ENCODE data around the gene OR1N2.
"Not testable (repeated sequence)": the region's sequence is repeated elsewhere in the genome, so short reads cannot be mapped to it uniquely, and the experiment has no call there.

Gene OR1N2, protein sequence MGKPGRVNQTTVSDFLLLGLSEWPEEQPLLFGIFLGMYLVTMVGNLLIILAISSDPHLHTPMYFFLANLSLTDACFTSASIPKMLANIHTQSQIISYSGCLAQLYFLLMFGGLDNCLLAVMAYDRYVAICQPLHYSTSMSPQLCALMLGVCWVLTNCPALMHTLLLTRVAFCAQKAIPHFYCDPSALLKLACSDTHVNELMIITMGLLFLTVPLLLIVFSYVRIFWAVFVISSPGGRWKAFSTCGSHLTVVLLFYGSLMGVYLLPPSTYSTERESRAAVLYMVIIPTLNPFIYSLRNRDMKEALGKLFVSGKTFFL

DNA sequence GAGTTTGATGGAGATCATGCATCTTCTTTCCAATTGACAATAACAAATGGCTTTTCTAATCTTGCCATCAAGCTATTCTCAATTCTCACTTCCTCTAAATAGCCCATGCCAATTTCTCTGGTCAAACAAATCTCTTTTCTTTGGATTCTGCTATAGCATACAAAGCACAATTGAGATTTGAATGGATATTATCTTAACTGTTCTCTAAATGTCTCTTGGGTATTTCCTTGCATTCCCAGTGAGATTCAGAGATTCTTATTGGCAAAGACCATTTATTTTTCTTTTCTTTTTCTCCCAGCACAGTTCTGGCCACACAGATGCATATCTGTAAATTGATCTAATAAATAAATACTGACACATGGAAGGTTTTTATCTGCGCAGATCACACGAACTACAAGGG is at the start of gene OR1N2:
TSS of gene OR1N2 (plus strand) at position 301 of the 400 bp plus-strand sequence. CDS start 100 bp downstream, outside the sequence.
- DNase-seq = no peak

DNA sequence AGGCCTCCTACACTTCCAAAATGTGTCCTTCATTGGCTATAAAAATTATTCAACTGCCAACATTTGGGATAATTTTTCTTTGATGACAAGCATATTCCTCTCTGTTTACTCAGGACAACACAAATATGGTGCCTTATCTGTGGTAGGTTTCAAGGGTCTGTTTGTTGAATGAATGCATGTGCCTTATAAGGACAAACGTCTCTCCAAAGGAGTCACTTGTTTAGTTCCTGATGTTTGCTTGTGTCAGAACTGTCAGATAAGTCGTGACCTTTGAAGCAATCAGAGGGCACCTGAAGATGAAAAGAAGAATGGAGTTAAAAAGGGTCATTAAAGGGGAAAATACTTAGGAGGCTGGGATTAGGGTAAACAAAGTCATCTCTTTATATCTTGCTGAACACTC is 45.9 kb upstream of the OR1N2 start:
- DNase-seq = no peak

DNA sequence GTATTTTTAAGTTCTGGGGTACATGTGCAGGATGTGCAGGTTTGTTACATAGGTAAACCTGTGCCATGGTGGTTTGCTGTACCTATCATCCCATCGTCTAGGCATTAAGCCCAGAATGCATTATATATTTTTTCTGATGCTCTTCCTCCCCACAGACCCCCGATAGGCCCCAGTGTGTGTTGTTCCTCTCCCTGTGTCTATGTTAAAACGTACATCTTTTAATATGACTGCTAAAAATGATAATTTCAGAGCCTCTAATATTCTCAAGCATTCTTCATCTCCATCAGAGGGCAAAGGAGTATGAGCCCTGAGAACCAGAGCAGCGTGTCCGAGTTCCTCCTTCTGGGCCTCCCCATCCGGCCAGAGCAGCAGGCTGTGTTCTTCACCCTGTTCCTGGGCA is 42.4 kb upstream of the OR1N2 start, which contains the start of gene OR1J2:
TSS of gene OR1J2 (plus strand) at position 301 of the 400 bp plus-strand sequence. CDS start at position 301, 0 bp downstream.
- no peak for DNase-seq

DNA sequence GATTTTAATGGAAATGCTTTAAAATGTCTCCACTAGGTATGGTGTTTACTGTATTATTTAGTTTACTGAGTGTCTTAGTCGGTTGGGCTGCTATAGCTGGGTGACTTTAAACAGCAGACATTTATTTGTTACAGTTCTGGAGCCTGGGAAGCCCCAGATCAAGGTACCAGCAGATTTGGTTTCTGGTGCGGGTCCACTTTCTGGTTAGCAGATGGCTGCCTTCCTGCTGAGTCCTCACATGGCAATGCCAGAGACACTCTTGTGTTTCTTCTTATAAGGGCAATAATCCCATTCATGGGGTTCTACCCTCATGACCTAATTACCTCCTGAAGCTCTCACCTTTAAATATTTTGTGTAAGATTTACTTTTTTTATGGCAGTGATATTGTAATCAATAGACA is 34.7 kb upstream of the OR1N2 start:
- DNase-seq = no peak

DNA sequence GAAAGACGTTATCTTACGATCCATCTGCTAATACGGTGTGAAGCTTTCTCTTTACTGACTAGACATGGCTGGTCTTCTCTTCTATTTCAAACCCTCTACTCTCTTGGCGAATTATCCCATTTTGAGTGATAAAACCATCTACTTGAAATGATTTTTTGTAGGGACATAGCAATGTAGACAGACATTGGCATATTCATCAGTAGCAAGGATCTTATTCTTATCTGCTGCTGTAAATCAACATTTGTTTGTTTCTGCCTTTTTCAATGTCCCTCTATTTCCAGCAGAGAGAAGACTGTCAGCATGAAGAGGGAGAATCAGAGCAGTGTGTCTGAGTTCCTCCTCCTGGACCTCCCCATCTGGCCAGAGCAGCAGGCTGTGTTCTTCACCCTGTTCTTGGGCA is 34.1 kb upstream of the OR1N2 start, which contains the start of gene OR1J4:
TSS of gene OR1J4 (plus strand) at position 301 of the 400 bp plus-strand sequence. CDS start at position 301, 0 bp downstream.
- DNase-seq = no peak

DNA sequence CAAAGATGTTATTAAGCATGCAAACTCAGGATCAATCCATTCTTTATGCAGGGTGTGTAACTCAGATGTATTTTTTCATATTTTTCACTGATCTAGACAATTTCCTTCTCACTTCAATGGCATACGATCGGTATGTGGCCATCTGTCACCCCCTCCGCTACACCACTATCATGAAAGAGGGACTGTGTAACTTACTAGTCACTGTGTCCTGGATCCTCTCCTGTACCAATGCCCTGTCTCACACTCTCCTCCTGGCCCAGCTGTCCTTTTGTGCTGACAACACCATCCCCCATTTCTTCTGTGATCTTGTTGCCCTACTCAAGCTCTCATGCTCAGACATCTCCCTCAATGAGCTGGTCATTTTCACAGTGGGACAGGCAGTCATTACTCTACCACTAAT is 33.5 kb upstream of the OR1N2 start:
- DNase-seq = no peak

DNA sequence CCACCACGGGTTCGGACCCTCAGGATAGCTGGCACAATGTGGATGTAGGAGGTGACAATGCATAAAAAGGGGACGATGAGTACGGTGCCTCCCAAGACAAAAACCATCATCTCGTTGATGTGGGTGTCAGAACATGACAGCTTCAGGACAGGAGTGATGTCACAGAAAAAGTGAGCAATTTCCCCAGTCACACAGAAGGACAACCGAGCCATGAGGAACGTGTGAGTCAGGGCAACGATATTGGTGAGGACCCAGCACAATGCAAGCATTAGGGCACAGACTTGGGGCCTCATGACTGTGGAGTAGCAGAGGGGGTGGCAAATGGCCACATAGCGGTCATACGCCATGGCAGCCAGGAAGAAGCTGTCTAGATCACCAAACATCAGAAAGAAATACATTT is 26.3 kb upstream of the OR1N2 start:
- no peak for DNase-seq

DNA sequence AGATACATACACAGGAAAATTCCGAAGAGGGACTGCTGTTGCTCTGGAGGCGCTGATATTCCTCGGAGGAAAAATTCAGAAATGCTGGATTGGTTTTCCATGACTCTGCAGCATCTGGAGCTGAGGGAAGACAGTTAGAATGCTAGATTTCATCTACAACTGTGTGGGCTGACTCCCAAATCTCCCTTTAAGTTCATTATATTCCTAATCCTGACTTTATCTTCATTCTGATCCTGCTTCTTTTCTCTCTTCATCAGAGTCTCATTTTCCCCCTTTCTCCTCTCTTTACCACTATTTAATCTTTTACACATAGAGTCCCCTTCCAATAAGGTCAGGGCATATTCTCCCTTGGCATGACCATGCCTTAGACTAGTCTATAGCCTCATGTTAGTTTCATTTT is 25.7 kb upstream of the OR1N2 start, which contains the start of gene OR1N1:
TSS of gene OR1N1 (minus strand) at position 101 of the 400 bp plus-strand sequence. CDS start at position 101, 0 bp downstream.
- DNase-seq = no peak

DNA sequence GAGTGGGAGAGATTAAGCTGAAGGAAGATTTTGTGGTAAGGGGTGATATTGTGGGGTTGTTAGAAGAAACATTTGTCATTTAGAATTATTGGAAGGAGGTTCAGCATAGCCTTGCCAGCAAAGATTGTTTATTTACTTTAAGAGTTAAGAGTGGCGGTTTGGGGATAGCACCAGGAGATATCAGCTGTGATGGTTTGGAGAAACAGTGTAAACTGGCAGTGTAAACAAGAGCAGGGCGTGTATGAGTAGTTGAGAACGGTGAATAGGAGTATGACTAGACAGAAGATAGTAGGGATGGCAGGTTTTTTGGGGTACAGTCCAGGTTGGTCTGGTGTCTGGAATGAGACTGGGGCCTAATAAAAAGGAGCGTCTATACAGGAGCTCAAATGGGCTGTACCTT is 21.8 kb upstream of the OR1N2 start:
- not testable (repeated sequence) for DNase-seq

DNA sequence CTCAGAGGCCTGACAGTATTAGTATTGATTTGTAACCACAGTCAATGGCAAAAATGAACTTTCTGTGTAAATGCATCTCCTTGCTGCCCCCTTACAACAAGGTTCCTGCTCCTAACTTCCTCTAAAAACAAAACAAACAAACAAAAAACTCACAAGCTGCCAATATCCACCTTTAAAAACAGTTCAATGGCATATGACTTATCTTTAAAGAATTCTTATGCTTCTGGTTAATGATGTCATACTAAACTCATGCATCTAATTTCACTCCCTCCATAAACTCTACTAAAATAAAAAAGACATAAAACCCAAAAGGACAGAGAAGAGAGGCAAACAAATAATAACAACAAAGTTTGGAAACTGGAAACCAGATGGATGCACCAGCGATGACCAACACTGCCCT is 16.8 kb upstream of the OR1N2 start:
- DNase-seq = no peak

DNA sequence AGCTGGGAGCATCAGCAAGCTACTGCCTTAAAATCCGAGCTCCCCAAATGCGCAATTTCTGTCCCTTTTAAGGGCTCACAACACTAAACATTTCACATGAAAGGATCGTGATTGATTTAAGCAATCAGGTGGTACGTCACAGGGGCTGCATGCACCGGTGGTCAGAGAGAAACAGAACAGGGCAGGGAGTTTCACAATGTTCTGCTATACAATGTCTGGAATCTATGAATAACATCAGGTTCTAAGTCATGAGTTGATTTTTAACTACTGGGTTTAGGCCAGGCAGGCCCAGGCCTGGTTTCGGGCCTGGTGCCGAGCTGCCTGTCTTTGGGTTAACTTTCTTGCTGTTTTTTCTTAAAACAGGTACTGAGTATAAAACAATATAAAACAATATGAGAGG is 15.8 kb upstream of the OR1N2 start:
- not testable (repeated sequence) for DNase-seq

DNA sequence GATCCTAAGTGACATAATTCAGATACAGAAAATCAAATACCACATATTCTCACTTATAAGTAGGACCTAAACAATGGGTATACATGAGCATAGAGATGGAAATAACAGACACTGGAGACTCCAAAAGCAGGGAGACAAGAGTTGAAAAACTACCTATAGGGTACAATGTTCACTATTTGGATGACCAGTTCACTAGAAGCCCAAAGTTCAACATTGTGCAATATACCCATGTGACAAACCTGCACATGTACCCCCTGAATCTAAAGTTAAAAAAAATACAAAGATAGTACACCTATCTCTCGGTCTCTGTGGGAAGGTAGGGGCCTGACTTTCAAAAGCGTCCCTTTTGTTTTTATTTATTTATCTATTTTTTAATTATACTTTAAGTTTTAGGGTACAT is 14.2 kb upstream of the OR1N2 start:
- no peak for DNase-seq

DNA sequence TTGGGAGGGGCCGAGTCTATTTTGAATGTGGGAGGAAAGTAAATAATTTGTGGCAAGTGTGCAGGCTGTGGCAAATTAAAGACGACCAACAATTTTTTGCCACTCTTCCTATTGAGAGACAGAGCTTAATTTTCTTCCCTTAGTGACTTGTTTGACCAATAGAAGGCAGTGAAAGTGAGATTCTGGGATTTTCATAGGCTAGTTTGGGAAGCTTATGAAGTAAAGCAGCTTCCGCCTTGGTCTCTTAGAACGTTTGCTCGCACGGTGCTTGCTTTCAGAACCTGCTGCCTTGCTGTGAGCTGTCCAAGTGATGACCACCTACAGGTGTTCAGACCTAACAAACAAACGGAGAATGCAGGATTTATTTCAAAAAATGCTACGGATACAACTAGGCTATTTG is 6.7 kb upstream of the OR1N2 start:
- DNase-seq = no peak

DNA sequence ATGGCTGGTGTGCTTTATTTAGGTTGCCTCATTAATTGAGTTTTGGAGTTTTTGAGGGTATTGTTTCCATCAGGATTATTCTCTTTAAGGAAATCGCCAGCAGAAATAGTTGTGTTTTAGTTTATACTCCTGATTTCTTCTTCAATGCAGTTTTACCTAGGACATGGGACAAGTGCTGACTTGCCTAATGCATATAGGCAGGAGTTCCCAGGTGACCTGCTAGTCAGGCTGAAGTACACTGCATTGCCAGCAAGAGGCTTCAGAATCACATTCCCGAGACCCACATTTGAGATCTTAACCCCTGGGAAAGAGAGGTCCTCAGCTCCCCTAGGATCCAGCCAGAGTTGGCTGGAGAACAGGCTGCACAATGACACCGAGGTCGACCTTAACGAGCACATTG is 1.5 kb upstream of the OR1N2 start:
- no peak for DNase-seq

DNA sequence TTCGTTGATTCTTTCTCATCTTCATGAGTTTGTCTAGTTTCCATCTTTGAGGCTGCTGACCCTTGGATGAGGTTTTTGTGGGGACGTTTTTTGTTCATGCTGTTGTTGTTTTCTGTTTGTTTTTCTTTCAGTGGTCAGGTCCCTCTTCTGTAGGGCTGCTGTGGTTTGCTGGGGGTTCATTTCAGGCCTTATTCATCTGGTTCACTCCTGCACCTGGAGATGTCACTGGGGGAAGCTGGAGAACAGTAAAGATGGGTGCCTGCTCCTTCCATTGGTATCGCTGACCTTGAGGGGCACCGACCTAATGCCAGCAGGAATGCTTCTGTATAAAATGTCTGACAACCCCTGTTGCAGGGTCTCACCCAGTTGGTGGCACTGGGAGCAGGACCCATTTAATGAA is 8.5 kb downstream of the OR1N2 start:
- DNase-seq = no peak

DNA sequence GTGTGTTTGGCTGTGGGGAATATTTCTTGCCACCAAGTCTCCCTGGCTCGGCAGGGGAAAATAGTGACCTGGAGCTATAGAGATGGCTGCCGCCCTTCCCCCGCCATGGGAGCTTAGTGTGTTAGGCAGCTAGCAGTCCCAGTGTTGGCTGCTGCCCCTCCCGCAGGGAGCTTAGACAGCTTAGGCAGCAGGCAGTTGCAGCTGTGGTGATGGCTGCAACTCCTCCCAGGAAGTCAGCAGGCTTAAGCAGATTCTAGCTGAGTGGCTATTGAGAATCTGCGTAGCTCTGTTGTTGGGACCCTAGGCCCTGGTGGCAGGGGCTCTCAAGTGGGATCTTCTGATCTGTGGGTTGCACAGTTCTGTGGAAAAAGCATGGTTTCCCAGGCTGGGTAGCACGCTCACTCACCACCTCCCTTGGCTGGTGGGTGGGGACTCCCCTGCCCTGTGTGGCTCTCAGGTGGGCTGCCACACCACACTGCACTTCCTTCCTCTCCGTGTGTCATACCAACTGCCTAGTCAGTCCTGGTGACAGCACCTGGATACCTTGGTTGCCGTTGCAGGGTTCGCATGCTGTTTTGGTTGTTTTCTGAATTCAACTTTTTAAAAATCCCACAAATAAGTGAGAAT is 9.3 kb downstream of the OR1N2 start:
- peak; percentile 40 for DNase-seq

DNA sequence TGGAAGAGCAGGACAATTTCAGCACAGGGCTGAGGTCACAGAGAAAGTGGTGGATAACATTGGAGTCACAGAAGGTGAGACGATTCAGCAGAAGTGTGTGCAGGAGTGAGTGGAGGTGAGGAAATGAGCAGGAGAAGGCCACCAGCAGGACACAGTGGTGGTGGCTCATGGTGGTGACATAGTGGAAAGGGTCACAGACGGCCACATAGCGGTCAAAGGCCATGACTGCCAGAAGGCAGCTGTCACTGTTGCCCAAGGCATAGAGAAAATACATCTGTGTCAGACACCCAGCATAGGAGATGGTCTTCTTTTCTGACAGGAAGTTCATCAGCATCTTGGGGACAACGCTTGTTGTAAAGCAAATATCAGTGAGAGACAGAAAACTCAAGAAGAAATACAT is 15.0 kb downstream of the OR1N2 start:
- no peak for DNase-seq

DNA sequence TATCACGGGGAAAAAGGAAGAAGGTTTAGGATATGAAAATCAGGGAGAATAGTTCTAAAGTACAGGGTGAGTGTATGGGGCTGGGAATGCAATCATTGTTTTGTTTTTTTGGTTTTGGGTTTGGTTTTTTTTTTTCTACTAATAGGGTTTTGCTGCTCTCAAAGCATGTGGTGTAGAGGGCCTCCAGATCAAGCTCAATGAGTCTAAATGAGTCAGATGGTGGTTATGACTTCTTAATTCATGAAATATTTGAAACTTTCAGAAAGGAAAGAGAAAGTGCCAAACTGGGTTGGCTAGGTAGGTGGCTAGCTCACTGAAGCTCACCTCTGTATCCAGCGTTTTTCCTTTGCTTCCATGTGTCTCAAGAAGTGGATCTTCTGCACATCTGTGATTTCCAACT is 19.5 kb downstream of the OR1N2 start:
- DNase-seq = no peak

DNA sequence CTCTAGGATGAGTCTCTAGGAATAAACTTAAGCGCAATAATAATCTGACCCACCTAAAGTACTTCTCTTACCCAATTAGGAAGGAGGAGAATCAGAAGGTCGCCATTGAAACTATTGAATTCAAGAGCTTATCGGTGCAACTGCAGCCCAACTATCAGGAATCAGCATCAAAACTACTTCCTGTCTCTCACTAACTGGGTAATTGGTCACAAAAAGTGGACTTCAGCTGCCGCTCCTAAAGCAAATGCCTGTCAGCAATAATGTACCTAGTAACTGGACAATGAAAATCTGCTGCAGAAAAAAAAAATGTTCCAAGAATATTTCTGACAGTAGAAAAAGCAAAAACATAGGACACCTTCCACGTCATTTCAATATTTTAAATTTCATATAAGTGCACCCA is 27.0 kb downstream of the OR1N2 start:
- no peak for DNase-seq

DNA sequence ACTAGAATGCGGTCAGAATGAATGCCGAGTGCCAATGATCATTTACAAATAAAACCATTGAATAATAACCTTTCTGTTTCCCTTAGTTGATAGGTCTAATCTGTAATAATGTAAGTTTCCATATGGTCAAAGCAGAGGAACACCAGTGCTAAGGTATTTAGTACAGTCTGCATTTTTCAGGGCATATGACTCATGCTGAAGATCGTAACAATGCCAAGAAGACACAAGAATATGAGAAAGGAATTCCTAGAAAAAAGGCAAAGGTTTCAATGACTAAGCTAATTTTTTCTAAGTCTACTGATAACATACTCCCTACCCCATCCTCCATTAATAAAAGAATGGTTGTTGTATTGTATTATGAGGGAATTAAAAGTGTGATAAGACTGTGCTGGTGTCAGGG is 27.4 kb downstream of the OR1N2 start:
- no peak for DNase-seq

DNA sequence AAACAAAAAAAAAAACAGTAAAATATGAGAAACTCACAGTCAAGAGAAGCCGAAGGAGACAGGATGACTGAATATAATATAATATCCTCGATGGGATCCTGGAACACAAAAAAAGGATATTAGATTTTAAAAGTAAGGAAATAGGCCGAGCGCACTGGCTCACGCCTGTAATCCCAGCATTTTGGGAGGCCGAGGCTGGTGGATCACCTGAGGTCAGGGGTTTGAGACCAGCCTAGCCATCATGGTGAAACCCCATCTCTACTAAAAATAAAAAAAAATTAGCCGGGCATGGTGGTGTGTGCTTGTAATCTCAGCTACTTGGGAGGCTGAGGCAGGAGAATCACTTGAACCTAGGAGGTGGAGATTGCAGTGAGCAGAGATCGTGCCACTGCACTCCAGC is 30.4 kb downstream of the OR1N2 start, which contains the start of gene OR1L8:
TSS of gene OR1L8 (minus strand) at position 101 of the 400 bp plus-strand sequence. CDS start 14,907 bp downstream, outside the sequence.
- not testable (repeated sequence) for DNase-seq
